ENCODE data around the gene TNK1.

DNA sequence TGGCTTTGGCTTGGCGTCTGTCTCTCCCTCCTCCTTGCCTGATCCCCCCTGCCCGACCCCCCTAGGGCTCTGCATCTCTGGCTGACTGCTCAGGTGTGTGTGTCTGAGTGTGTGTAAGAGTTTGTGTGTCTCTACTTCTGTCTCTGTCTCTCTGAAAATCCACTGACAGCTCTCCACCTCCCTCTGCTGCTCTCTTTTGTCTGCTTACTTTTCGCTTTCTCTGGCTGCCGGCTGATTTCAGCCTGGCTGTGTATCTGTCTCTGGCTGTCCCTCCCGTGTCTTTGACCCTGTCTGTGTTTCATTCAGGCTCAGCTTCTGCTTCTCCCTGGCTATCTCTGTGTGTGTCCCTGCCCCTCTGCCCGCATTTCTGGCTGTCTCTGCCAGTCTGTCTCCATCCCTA lies 35.4 kb downstream of the TNK1 start:
- TF ChIP-seq, protein P1, sequence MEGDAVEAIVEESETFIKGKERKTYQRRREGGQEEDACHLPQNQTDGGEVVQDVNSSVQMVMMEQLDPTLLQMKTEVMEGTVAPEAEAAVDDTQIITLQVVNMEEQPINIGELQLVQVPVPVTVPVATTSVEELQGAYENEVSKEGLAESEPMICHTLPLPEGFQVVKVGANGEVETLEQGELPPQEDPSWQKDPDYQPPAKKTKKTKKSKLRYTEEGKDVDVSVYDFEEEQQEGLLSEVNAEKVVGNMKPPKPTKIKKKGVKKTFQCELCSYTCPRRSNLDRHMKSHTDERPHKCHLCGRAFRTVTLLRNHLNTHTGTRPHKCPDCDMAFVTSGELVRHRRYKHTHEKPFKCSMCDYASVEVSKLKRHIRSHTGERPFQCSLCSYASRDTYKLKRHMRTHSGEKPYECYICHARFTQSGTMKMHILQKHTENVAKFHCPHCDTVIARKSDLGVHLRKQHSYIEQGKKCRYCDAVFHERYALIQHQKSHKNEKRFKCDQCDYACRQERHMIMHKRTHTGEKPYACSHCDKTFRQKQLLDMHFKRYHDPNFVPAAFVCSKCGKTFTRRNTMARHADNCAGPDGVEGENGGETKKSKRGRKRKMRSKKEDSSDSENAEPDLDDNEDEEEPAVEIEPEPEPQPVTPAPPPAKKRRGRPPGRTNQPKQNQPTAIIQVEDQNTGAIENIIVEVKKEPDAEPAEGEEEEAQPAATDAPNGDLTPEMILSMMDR (IDR thresholded peaks at IDR 0.05): no peak
- TF ChIP-seq EP300 (IDR thresholded peaks at IDR 0.05) (no peak), POLR2A (IDR thresholded peaks at IDR 0.05) (no peak), POLR2AphosphoS5 (IDR thresholded peaks at IDR 0.05) (no peak)

Measured in upper lobe of left lung (tissue), 4 donors.